GM12873 (cell line): ENCODE results near the gene MAD1L1.

Experiments
- TF ChIP-seq, protein P1 (sequence below): IDR thresholded peaks from 2 replicates; pipeline ENCODE4 v1.5.1; 2012; ENCODE audit warnings: low read depth, mild to moderate bottlenecking, moderate library complexity, low read length, control low read depth; ENCODE audit not compliant: insufficient read depth; ENCODE audit errors: missing control alignments

Gene MAD1L1

DNA sequence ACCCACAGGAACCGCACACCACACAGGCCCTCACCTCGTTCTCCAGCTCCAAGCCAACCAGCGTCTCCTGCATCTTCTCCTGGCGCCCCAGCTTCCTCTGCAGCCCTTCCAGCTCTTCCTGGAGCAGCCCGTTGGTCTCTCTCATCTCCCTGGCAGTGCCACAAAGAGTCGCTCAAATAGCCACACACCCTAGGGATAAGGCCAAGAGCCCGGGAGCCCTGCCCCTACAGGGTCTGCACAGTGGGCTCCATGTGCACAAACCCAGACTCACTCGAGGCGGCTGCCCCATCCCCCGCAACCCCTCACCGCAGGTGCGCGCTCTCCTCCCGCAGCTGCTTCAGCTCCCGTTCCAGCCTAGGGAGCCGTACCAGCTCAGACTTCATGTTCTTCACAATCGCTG lies 16.9 kb downstream of the MAD1L1 start:
- TF ChIP-seq, protein P1, sequence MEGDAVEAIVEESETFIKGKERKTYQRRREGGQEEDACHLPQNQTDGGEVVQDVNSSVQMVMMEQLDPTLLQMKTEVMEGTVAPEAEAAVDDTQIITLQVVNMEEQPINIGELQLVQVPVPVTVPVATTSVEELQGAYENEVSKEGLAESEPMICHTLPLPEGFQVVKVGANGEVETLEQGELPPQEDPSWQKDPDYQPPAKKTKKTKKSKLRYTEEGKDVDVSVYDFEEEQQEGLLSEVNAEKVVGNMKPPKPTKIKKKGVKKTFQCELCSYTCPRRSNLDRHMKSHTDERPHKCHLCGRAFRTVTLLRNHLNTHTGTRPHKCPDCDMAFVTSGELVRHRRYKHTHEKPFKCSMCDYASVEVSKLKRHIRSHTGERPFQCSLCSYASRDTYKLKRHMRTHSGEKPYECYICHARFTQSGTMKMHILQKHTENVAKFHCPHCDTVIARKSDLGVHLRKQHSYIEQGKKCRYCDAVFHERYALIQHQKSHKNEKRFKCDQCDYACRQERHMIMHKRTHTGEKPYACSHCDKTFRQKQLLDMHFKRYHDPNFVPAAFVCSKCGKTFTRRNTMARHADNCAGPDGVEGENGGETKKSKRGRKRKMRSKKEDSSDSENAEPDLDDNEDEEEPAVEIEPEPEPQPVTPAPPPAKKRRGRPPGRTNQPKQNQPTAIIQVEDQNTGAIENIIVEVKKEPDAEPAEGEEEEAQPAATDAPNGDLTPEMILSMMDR: no peak

DNA sequence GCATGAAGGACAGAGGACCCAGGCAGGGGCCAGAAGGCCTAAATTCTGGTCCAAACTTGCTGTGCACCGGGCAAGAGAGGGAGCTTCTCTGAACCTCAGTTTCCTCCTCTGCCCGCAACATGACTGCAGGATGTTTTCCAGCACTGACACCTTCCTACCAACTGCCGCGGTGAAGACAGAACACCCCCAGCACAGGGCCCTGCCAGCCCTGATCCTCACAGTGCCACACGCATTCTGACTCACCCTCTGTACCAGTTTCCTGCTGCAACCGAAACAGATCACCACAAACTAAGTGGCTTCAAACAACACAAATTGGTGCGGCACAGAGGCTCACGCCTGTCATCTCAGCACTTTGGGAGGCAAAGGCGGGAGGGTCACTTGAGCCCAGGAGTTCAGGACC lies 18.1 kb downstream of the MAD1L1 start:
- TF ChIP-seq, protein P1: no peak

GRCh38 chr7:2213551-2214215 lies 19.1 kb downstream of the MAD1L1 start:
- TF ChIP-seq, protein P1: no peak

DNA sequence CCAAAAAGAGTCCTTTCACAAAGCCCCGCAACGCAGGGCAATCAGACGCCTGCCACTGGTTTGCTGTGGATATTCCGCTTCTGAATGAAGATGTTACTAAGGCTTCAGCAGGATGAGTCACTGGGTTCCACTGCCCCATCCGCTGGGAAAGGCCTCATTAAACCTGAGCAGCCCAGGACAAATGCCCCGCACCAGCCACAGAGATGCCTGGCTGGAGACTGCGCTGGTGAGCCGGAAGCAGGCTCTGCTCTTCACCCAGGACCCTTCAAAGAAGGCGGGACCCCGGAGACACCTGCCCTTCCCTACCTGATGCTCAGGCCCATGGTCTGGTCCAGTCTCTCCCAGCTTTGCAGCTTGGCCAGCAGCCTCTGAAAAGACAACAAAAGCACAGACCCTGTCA lies 19.8 kb downstream of the MAD1L1 start:
- TF ChIP-seq, protein P1: no peak

DNA sequence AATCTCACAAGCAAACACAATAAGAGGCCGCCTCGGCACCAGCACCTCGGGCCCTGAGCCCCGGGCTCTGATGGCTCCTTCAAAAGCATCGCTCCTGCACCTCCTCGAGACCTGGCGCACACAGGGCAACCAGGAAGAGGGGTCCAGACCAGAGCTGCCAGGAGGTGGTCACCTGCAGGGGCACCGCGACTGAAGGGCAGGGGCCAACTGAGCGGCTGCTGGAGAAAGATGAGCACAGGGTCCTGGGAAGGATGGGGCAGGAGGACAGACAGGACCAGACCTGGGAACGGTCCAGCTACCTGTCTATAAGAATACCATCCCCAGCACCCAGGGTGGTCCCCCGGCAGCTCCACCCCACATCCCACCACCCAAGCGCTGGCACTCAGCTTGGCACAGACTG lies 20.8 kb downstream of the MAD1L1 start:
- TF ChIP-seq, protein P1: no peak

DNA sequence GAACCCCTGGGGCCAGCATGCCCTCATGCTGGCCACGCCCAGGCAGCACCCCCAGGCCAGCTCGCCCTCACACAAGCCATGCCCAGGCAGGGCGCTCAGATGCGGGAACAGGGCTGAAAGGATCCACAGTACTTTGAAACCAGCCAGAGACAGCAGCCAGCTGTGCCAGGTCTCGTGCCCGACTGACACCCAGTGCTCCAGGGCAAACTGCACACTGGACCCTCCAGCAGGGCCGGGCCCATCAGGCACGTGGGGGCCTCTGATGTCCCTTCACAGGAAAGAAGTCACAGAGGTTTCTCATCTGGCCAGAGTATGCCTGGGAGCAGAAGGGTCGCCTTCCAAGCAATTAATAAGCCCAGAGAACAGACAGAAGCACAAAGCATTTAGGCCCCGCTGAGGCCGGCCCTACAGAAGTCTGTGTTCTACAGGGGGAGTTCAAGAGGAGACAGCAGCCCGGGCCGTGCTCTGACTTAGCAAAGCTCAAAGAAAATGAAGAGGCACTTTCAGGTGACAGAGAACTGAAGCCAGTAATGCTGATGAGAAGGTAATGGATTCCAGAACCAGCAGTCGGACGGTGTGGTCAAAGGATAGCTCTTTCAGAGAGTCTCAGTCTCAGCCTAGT lies 21.4 kb downstream of the MAD1L1 start:
- TF ChIP-seq, protein P1: no peak

DNA sequence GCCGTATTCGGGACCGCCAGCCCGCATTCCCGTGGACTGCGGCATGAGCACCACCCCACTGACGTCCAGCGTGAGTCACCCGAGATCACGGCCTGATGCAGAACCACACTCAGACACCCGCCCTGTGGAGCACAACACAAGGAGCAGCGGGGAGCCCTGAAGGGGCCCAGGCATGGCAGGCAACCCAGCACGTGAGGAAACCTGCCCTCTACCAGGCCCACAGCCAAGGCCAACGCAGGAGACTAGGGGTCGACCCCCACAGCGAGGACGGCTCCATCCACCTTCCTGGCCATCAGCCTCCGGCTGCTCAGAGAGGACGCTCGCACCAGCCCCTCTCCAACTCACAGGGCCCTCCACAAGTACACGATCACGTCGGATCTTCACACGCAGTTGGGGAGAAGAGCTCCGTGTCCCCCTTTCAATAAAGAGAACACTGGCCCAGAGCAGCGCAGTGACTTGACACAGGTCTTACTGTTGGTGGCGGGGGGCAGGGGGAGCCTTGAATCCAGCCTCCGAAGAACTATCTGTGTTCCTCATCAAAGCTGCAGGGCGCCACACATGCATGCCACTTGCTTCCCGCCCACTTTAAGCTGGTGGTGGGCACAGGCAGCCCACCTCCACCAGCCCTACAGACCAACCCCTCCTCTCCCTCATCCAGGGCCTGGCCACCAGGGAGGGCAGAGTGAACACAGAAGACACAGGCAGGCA lies 22.0 kb downstream of the MAD1L1 start:
- TF ChIP-seq, protein P1: no peak
